ENCODE data around the gene TMEM89.

DNA sequence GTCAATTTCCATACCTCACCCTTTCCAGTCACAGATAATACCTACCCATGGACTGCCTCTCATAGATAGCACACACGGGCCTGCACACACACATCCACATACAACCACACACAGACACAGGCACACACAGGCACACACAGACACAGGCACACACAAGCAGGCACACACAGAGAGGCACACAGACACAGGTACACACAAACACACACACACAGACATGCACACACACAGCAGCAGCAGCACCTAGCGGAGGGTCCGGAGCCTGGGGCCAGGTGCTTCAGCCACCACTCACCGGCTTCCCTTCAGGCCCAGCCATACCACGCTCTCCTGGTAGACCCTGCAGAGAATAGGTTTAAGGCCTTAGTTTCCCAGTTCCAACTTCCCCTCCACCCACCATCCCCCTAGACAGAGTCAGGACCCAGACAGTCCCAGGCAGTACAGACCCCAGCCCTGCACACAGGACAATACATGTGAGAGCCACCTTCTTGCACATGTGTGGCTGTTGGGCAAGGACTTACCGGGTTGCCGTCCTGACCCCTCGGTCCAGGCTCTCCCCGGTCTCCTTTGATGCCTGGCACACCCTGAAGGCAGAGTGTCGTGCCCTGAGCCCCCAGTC lies 47.5 kb downstream of the TMEM89 start:
- TF ChIP-seq, protein P1, sequence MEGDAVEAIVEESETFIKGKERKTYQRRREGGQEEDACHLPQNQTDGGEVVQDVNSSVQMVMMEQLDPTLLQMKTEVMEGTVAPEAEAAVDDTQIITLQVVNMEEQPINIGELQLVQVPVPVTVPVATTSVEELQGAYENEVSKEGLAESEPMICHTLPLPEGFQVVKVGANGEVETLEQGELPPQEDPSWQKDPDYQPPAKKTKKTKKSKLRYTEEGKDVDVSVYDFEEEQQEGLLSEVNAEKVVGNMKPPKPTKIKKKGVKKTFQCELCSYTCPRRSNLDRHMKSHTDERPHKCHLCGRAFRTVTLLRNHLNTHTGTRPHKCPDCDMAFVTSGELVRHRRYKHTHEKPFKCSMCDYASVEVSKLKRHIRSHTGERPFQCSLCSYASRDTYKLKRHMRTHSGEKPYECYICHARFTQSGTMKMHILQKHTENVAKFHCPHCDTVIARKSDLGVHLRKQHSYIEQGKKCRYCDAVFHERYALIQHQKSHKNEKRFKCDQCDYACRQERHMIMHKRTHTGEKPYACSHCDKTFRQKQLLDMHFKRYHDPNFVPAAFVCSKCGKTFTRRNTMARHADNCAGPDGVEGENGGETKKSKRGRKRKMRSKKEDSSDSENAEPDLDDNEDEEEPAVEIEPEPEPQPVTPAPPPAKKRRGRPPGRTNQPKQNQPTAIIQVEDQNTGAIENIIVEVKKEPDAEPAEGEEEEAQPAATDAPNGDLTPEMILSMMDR (IDR thresholded peaks at IDR 0.05), result no peak
- no peak for TF ChIP-seq POLR2A (IDR thresholded peaks at IDR 0.05)
- TF ChIP-seq POLR2AphosphoS5 (IDR thresholded peaks at IDR 0.05), result no peak
